HepG2 (cell line): ENCODE measurements around the gene FRMPD2.

Experiments
- AKAP8 ChIP-seq: sonication (generic); formaldehyde crosslinking; IDR thresholded peaks from 2 replicates; pipeline ENCODE4 v1.5.1; 2020; ENCODE audit warnings: mild to moderate bottlenecking, missing genetic modification reagents
- ATF7 ChIP-seq, 2 experiments: fragments of 450-650 bp in 1 of 2; sonication (generic) in 1 of 2; formaldehyde crosslinking in 1 of 2; IDR thresholded peaks; 2 replicates each; pipeline versions ENCODE4 v1.4.0 to v1.6.1; 2016 to 2020; ENCODE audit warnings: antibody characterized with exemption in 1 of 2, mild to moderate bottlenecking in 1 of 2, missing genetic modification reagents in 1 of 2
- CTCF ChIP-seq: sonication (generic); formaldehyde crosslinking; IDR thresholded peaks from 2 replicates; pipeline ENCODE4 v1.5.0; 2020; ENCODE audit warnings: mild to moderate bottlenecking, missing genetic modification reagents, moderate library complexity
- SALL1 ChIP-seq: sonication (generic); formaldehyde crosslinking; IDR thresholded peaks from 2 replicates; pipeline ENCODE4 v1.8.0; 2022; ENCODE audit warnings: mild to moderate bottlenecking, missing genetic modification reagents
- TARDBP ChIP-seq: sonication (generic); formaldehyde crosslinking; IDR thresholded peaks from 2 replicates; pipeline ENCODE4 v1.8.0; 2022; ENCODE audit warnings: mild to moderate bottlenecking, missing genetic modification reagents
- TBP ChIP-seq: sonication (generic); formaldehyde crosslinking; IDR thresholded peaks from 2 replicates; pipeline ENCODE4 v1.5.0; 2020; ENCODE audit warnings: missing genetic modification reagents
- UBTF ChIP-seq: sonication (generic); formaldehyde crosslinking; IDR thresholded peaks from 2 replicates; pipeline ENCODE4 v1.4.0; 2020; ENCODE audit warnings: mild to moderate bottlenecking, missing genetic modification reagents
- ZNF703 ChIP-seq: sonication (generic); formaldehyde crosslinking; IDR thresholded peaks from 2 replicates; pipeline ENCODE4 v1.5.1; 2020; ENCODE audit warnings: missing genetic modification reagents, mild to moderate bottlenecking, moderate library complexity, borderline replicate concordance
- TF ChIP-seq, protein P1 (sequence below): IDR thresholded peaks from 2 replicates; pipeline ENCODE4 v1.6.1; 2012; ENCODE audit warnings: inconsistent platforms

DNA sequence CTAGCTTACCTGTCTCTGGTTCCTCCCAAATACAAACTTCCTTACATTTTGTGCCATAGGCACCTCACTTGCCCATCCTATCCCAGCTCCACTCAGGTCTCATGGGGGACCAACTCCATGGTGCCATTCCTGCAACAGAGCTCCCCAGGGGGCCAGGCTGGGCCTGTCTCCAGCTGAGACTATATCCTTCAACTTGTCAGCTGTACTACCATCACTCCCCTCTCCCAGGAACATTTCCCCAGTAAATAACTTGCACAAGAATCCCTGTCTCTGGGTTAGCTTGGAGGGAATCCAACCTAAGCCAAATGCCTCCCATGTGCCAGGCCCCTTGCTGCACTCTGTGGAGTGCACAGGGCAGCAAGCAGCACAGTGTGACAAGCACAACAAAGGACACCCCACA is 33.2 kb downstream of the FRMPD2 start:
- TF ChIP-seq SALL1 (CRISPR knock-in tag) = no peak
- TF ChIP-seq TBP (CRISPR knock-in tag) = no peak
- TF ChIP-seq AKAP8 (CRISPR knock-in tag) = no peak
- no peak for TF ChIP-seq UBTF
- TF ChIP-seq, protein P1, sequence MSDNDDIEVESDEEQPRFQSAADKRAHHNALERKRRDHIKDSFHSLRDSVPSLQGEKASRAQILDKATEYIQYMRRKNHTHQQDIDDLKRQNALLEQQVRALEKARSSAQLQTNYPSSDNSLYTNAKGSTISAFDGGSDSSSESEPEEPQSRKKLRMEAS = no peak
- TF ChIP-seq ZNF703 (CRISPR knock-in tag) = no peak
- TF ChIP-seq ATF7 (IDR thresholded peaks at IDR 0.05) = no peak
- TF ChIP-seq ATF7 (CRISPR knock-in tag; IDR thresholded peaks at IDR 0.05) = no peak
- no peak for TF ChIP-seq CTCF (CRISPR knock-in tag)
- no peak for TF ChIP-seq TARDBP (CRISPR knock-in tag)
